GM23338 (cell line): ENCODE measurements around the gene BZW2. TPM values are rescaled to one million over a fixed set of nuclear protein-coding genes. Genes with fewer than 3 reads are reported as not detected.

ENCODE experiments used
- ATAC-seq: fragments of 200-7000 bp; cut with Tn5 transposase; 3 replicates; pipeline ENCODE4 v1.9.1; 2020
- DNase-seq: peaks from one replicate; pipeline ENCODE4 v3.0.0-alpha.2; 2015; ENCODE audit warnings: low spot score
- H2AFZ ChIP-seq: fragments of 200-600 bp; sonication (generic); 2 replicates; pipeline ENCODE4 v1.8.0; 2016; ENCODE audit warnings: antibody characterized with exemption, mild to moderate bottlenecking, moderate library complexity
- H3F3A ChIP-seq: fragments of 200-600 bp; sonication (generic); replicated peaks from 2 replicates; pipeline ENCODE4 v1.8.0; 2017; ENCODE audit warnings: antibody characterized with exemption, mixed run types, low read depth
- H3K27ac ChIP-seq: fragments of 200-600 bp; sonication (generic); 2 replicates; pipeline ENCODE4 v1.6.1; 2016; ENCODE audit warnings: low read depth
- H3K27me3 ChIP-seq: fragments of 200-600 bp; sonication (generic); 2 replicates; pipeline ENCODE4 v1.8.0; 2016; ENCODE audit warnings: mild to moderate bottlenecking, mixed run types, moderate library complexity; ENCODE audit not compliant: insufficient read depth
- H3K36me3 ChIP-seq: fragments of 200-600 bp; sonication (generic); 2 replicates; pipeline ENCODE4 v1.8.0; 2016; ENCODE audit warnings: mild to moderate bottlenecking; ENCODE audit not compliant: insufficient read depth
- H3K4me1 ChIP-seq: fragments of 200-600 bp; sonication (generic); 2 replicates; pipeline ENCODE4 v1.8.0; 2016; ENCODE audit warnings: mild to moderate bottlenecking, moderate library complexity; ENCODE audit not compliant: insufficient read depth
- H3K4me2 ChIP-seq: fragments of 200-600 bp; sonication (generic); 2 replicates; pipeline ENCODE4 v1.7.1; 2017; ENCODE audit warnings: mixed run types
- H3K4me3 ChIP-seq: fragments of 200-600 bp; sonication (generic); 2 replicates; pipeline ENCODE4 v1.6.1; 2016; ENCODE audit warnings: mixed run types
- H3K79me2 ChIP-seq: fragments of 200-600 bp; sonication (generic); replicated peaks from 2 replicates; pipeline ENCODE4 v1.8.0; 2017; ENCODE audit warnings: mild to moderate bottlenecking; ENCODE audit not compliant: insufficient read depth
- H3K9me2 ChIP-seq: fragments of 200-600 bp; sonication (generic); 2 replicates; pipeline ENCODE4 v1.8.0; 2017; ENCODE audit not compliant: insufficient read depth
- H4K20me1 ChIP-seq: fragments of 200-600 bp; sonication (generic); replicated peaks from 2 replicates; pipeline ENCODE4 v1.8.0; 2017; ENCODE audit warnings: mild to moderate bottlenecking; ENCODE audit not compliant: insufficient read depth
- H3K27ac Mint-ChIP-seq: 2 replicates; pipeline ENCODE4 v1.8.0; 2020; ENCODE audit warnings: inconsistent platforms, mild to moderate bottlenecking, moderate library complexity, mixed read lengths
- H3K27me3 Mint-ChIP-seq: 3 replicates; pipeline ENCODE4 v1.8.0; 2022; ENCODE audit warnings: low read depth, mild to moderate bottlenecking, moderate library complexity, mixed read lengths, inconsistent platforms; ENCODE audit not compliant: insufficient read depth, poor library complexity
- H3K36me3 Mint-ChIP-seq: 3 replicates; pipeline ENCODE4 v1.8.0; 2021; ENCODE audit warnings: low read depth, mild to moderate bottlenecking, inconsistent platforms, moderate library complexity, mixed read lengths
- H3K4me1 Mint-ChIP-seq: 3 replicates; pipeline ENCODE4 v1.8.0; 2020; ENCODE audit warnings: mild to moderate bottlenecking, inconsistent platforms, mixed read lengths
- H3K4me3 Mint-ChIP-seq: 3 replicates; pipeline ENCODE4 v1.8.0; 2021; ENCODE audit warnings: moderate library complexity, mild to moderate bottlenecking, inconsistent platforms, mixed read lengths
- H3K9me3 Mint-ChIP-seq: 3 replicates; pipeline ENCODE4 v1.8.0; 2020; ENCODE audit warnings: moderate library complexity, mild to moderate bottlenecking, inconsistent platforms, mixed read lengths
- CREB1 ChIP-seq: fragments of 250-450 bp; sonication (Bioruptor Pico); IDR thresholded peaks from 2 replicates; pipeline ENCODE4 v1.5.0; 2020; ENCODE audit warnings: low read depth, mild to moderate bottlenecking, moderate library complexity
- EZH2 ChIP-seq: fragments of 200-600 bp; sonication (generic); IDR thresholded peaks from one replicate; pipeline ENCODE4 v1.8.0; 2017; ENCODE audit warnings: antibody characterized with exemption, mild to moderate bottlenecking, low read depth; ENCODE audit not compliant: unreplicated experiment
- EZH2phosphoT487 ChIP-seq: fragments of 200-600 bp; sonication (generic); IDR thresholded peaks from one replicate; pipeline ENCODE4 v1.8.1; 2018; ENCODE audit warnings: antibody characterized with exemption; ENCODE audit not compliant: unreplicated experiment
- JUNB ChIP-seq: IDR thresholded peaks from one replicate; pipeline ENCODE4 v1.6.1; 2016; ENCODE audit warnings: antibody characterized with exemption; ENCODE audit not compliant: unreplicated experiment
- NANOG ChIP-seq: IDR thresholded peaks from 2 replicates; pipeline ENCODE4 v1.6.1; 2016; ENCODE audit warnings: antibody characterized with exemption, borderline replicate concordance
- POLR2AphosphoS5 ChIP-seq: IDR thresholded peaks from 2 replicates; pipeline ENCODE4 v1.6.1; 2016; ENCODE audit warnings: antibody characterized with exemption, low read depth
- STAT1 ChIP-seq: IDR thresholded peaks from one replicate; pipeline ENCODE4 v1.6.1; 2016; ENCODE audit warnings: antibody characterized with exemption; ENCODE audit not compliant: unreplicated experiment
- ZNF114 ChIP-seq: fragments of 250-450 bp; sonication (Bioruptor Pico); IDR thresholded peaks from 2 replicates; pipeline ENCODE4 v1.5.0; 2020; ENCODE audit warnings: mild to moderate bottlenecking, moderate library complexity
- ZNF331 ChIP-seq: fragments of 250-450 bp; sonication (Bioruptor Pico); IDR thresholded peaks from 2 replicates; pipeline ENCODE4 v1.5.0; 2020; ENCODE audit warnings: low read depth, mild to moderate bottlenecking, moderate library complexity
- polyA plus RNA-seq: library from polyadenylated mRNA; unstranded; fragments of >200 nt; fragmentation: Nextera tagmentation; extraction: Ambion mirVana; gene quantifications from 2 replicates; pipeline ENCODE4 v1.2.1, GENCODE V29; 2016
- total RNA-seq: library from RNA; depleted of rRNA; stranded (reverse); fragments of >200 nt; shearing (Covaris generic); gene quantifications from 2 replicates; pipeline ENCODE4 v1.2.3, GENCODE V29; 2014
- TF ChIP-seq, protein P1 (sequence below): fragments of 250-450 bp; sonication (Bioruptor Pico); IDR thresholded peaks from 2 replicates; pipeline ENCODE4 v1.5.0; 2020; ENCODE audit warnings: mild to moderate bottlenecking, moderate library complexity
- TF ChIP-seq, protein P2 (sequence below), 2 experiments: fragments of 200-600 bp in 1 of 2; sonication (generic) in 1 of 2; conservative IDR thresholded peaks; 2 replicates each; pipeline versions ENCODE4 v1.5.1 to v1.6.1; 2016 to 2017; ENCODE audit warnings: antibody characterized with exemption in 2 of 2, low read depth in 2 of 2, mild to moderate bottlenecking in 2 of 2, moderate library complexity in 1 of 2
- TF ChIP-seq, protein P3 (sequence below): IDR thresholded peaks from 2 replicates; pipeline ENCODE4 v1.6.1; 2016; ENCODE audit warnings: antibody characterized with exemption
- TF ChIP-seq, protein P4 (sequence below): IDR thresholded peaks from one replicate; pipeline ENCODE4 v1.6.1; 2018; ENCODE audit warnings: antibody characterized with exemption; ENCODE audit not compliant: unreplicated experiment

Gene BZW2
- total and polyA plus RNA-seq, 2 experiments from 2014 or later = 88.8 to 108 TPM

DNA sequence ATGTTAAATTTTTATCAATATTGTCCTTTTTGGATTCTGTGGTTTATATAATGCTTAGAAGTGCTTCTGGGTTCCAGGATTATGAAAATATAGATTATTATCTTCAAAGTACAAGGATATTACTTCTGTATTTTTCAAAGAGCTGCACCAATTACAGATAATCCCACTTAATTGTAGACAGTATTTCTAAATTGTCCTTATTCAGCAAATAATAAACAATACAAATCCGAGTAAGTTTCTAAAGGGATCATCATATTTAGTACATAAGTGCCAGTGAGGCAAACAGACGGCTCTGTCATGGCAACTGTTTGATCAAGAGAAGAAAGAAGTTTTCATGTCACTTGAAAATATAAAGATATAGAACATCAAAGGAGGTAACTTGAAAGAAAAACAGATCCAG lies 19.6 kb upstream of the BZW2 start:
- no peak overlapping the region for H3K4me3 ChIP-seq
- no peaks in the 10 kb centered on the region for H3K9me3 Mint-ChIP-seq
- TF ChIP-seq CREB1 (no peak), ZNF331 (CRISPR knock-in tag) (no peak), NANOG (no peak), STAT1 (no peak), POLR2AphosphoS5 (no peak), EZH2phosphoT487 (no peak), ZNF114 (no peak), JUNB (no peak), EZH2 (no peak)
- TF ChIP-seq, protein P1, sequence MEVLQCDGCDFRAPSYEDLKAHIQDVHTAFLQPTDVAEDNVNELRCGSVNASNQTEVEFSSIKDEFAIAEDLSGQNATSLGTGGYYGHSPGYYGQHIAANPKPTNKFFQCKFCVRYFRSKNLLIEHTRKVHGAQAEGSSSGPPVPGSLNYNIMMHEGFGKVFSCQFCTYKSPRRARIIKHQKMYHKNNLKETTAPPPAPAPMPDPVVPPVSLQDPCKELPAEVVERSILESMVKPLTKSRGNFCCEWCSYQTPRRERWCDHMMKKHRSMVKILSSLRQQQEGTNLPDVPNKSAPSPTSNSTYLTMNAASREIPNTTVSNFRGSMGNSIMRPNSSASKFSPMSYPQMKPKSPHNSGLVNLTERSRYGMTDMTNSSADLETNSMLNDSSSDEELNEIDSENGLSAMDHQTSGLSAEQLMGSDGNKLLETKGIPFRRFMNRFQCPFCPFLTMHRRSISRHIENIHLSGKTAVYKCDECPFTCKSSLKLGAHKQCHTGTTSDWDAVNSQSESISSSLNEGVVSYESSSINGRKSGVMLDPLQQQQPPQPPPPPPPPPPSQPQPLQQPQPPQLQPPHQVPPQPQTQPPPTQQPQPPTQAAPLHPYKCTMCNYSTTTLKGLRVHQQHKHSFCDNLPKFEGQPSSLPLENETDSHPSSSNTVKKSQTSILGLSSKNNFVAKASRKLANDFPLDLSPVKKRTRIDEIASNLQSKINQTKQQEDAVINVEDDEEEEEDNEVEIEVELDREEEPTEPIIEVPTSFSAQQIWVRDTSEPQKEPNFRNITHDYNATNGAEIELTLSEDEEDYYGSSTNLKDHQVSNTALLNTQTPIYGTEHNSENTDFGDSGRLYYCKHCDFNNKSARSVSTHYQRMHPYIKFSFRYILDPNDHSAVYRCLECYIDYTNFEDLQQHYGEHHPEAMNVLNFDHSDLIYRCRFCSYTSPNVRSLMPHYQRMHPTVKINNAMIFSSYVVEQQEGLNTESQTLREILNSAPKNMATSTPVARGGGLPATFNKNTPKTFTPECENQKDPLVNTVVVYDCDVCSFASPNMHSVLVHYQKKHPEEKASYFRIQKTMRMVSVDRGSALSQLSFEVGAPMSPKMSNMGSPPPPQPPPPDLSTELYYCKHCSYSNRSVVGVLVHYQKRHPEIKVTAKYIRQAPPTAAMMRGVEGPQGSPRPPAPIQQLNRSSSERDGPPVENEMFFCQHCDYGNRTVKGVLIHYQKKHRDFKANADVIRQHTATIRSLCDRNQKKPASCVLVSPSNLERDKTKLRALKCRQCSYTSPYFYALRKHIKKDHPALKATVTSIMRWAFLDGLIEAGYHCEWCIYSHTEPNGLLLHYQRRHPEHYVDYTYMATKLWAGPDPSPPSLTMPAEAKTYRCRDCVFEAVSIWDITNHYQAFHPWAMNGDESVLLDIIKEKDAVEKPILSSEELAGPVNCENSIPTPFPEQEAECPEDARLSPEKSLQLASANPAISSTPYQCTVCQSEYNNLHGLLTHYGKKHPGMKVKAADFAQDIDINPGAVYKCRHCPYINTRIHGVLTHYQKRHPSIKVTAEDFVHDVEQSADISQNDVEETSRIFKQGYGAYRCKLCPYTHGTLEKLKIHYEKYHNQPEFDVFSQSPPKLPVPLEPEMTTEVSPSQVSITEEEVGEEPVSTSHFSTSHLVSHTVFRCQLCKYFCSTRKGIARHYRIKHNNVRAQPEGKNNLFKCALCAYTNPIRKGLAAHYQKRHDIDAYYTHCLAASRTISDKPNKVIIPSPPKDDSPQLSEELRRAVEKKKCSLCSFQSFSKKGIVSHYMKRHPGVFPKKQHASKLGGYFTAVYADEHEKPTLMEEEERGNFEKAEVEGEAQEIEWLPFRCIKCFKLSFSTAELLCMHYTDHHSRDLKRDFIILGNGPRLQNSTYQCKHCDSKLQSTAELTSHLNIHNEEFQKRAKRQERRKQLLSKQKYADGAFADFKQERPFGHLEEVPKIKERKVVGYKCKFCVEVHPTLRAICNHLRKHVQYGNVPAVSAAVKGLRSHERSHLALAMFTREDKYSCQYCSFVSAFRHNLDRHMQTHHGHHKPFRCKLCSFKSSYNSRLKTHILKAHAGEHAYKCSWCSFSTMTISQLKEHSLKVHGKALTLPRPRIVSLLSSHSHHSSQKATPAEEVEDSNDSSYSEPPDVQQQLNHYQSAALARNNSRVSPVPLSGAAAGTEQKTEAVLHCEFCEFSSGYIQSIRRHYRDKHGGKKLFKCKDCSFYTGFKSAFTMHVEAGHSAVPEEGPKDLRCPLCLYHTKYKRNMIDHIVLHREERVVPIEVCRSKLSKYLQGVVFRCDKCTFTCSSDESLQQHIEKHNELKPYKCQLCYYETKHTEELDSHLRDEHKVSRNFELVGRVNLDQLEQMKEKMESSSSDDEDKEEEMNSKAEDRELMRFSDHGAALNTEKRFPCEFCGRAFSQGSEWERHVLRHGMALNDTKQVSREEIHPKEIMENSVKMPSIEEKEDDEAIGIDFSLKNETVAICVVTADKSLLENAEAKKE = no peak
- TF ChIP-seq, protein P2, sequence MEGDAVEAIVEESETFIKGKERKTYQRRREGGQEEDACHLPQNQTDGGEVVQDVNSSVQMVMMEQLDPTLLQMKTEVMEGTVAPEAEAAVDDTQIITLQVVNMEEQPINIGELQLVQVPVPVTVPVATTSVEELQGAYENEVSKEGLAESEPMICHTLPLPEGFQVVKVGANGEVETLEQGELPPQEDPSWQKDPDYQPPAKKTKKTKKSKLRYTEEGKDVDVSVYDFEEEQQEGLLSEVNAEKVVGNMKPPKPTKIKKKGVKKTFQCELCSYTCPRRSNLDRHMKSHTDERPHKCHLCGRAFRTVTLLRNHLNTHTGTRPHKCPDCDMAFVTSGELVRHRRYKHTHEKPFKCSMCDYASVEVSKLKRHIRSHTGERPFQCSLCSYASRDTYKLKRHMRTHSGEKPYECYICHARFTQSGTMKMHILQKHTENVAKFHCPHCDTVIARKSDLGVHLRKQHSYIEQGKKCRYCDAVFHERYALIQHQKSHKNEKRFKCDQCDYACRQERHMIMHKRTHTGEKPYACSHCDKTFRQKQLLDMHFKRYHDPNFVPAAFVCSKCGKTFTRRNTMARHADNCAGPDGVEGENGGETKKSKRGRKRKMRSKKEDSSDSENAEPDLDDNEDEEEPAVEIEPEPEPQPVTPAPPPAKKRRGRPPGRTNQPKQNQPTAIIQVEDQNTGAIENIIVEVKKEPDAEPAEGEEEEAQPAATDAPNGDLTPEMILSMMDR (conservative IDR thresholded peaks at IDR 0.05; ENCODE audit: low read depth in 2 of 2) = no peak
- TF ChIP-seq, protein P3, sequence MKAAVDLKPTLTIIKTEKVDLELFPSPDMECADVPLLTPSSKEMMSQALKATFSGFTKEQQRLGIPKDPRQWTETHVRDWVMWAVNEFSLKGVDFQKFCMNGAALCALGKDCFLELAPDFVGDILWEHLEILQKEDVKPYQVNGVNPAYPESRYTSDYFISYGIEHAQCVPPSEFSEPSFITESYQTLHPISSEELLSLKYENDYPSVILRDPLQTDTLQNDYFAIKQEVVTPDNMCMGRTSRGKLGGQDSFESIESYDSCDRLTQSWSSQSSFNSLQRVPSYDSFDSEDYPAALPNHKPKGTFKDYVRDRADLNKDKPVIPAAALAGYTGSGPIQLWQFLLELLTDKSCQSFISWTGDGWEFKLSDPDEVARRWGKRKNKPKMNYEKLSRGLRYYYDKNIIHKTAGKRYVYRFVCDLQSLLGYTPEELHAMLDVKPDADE = no peak
- TF ChIP-seq, protein P4, sequence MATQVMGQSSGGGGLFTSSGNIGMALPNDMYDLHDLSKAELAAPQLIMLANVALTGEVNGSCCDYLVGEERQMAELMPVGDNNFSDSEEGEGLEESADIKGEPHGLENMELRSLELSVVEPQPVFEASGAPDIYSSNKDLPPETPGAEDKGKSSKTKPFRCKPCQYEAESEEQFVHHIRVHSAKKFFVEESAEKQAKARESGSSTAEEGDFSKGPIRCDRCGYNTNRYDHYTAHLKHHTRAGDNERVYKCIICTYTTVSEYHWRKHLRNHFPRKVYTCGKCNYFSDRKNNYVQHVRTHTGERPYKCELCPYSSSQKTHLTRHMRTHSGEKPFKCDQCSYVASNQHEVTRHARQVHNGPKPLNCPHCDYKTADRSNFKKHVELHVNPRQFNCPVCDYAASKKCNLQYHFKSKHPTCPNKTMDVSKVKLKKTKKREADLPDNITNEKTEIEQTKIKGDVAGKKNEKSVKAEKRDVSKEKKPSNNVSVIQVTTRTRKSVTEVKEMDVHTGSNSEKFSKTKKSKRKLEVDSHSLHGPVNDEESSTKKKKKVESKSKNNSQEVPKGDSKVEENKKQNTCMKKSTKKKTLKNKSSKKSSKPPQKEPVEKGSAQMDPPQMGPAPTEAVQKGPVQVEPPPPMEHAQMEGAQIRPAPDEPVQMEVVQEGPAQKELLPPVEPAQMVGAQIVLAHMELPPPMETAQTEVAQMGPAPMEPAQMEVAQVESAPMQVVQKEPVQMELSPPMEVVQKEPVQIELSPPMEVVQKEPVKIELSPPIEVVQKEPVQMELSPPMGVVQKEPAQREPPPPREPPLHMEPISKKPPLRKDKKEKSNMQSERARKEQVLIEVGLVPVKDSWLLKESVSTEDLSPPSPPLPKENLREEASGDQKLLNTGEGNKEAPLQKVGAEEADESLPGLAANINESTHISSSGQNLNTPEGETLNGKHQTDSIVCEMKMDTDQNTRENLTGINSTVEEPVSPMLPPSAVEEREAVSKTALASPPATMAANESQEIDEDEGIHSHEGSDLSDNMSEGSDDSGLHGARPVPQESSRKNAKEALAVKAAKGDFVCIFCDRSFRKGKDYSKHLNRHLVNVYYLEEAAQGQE = no peak
- H3K36me3 ChIP-seq = no peaks in the 10 kb centered on the region
- DNase-seq = no peak
- H3K9me2 ChIP-seq = no peaks in the 10 kb centered on the region
- H3K4me1 Mint-ChIP-seq = peaks cover 6% of the 10 kb centered on the region; the same call in 2 of the 3 replicates
- H3K36me3 Mint-ChIP-seq = peaks cover 2% of the 10 kb centered on the region; the same call in 1 of the 3 replicates
- H3K27me3 ChIP-seq = no peaks in the 10 kb centered on the region
- no peak overlapping the region for H3K27ac Mint-ChIP-seq
- no peaks in the 10 kb centered on the region for H3K4me1 ChIP-seq
- ATAC-seq = no peak
- H3K27ac ChIP-seq = no peak overlapping the region
- H4K20me1 ChIP-seq = no peaks in the 10 kb centered on the region
- no peak overlapping the region for H3K4me2 ChIP-seq
- H3K4me3 Mint-ChIP-seq = no peak overlapping the region
- H3F3A ChIP-seq = no peaks in the 10 kb centered on the region
- no peaks in the 10 kb centered on the region for H3K27me3 Mint-ChIP-seq
- H3K79me2 ChIP-seq = no peaks in the 10 kb centered on the region
- no peak overlapping the region for H2AFZ ChIP-seq
